SKM-1 treated with dmso at 0.1 percent for 144 hours (cell line): Measurements from ENCODE around the gene MGLL.

Experiments
- DNase-seq: peaks from one replicate; lab custom pipeline; 2025; ENCODE audit not compliant: unreplicated experiment; lab: John Stamatoyannopoulos, UW

The MGLL gene

GRCh38 chr3:127814325-127814781, 8.0 kb downstream of the MGLL start:
- DNase-seq, result no peak

GRCh38 chr3:127812151-127812550, 10.2 kb downstream of the MGLL start:
- no peak for DNase-seq

- no peak for DNase-seq
Measured at GRCh38 chr3:127811717-127812116, 10.6 kb downstream of the MGLL start.

GRCh38 chr3:127809611-127810010, 12.7 kb downstream of the MGLL start:
- no peak for DNase-seq

GRCh38 chr3:127809211-127809610, 13.1 kb downstream of the MGLL start:
- no peak for DNase-seq

- DNase-seq, result no peak
Measured at GRCh38 chr3:127808197-127808596, 14.1 kb downstream of the MGLL start.

GRCh38 chr3:127805026-127805753, 17.1 kb downstream of the MGLL start:
- no peak for DNase-seq

GRCh38 chr3:127804141-127804540, 18.2 kb downstream of the MGLL start:
- no peak for DNase-seq

- DNase-seq, result no peak
Measured at GRCh38 chr3:127803619-127804018, 18.7 kb downstream of the MGLL start.

GRCh38 chr3:127802606-127803005, 19.7 kb downstream of the MGLL start:
- no peak for DNase-seq

GRCh38 chr3:127801731-127802313, 20.5 kb downstream of the MGLL start:
- no peak for DNase-seq

GRCh38 chr3:127800508-127800907, 21.8 kb downstream of the MGLL start:
- DNase-seq, result peak; percentile 33

GRCh38 chr3:127799476-127800222, 22.7 kb downstream of the MGLL start:
- no peak for DNase-seq

- DNase-seq, result no peak
Measured at GRCh38 chr3:127798716-127799115, 23.6 kb downstream of the MGLL start.

- no peak for DNase-seq
Measured at GRCh38 chr3:127796831-127797150, 25.5 kb downstream of the MGLL start.

GRCh38 chr3:127796045-127796830, 26.1 kb downstream of the MGLL start:
- no peak for DNase-seq

GRCh38 chr3:127794972-127795371, 27.3 kb downstream of the MGLL start:
- DNase-seq, result no peak

- no peak for DNase-seq
Measured at GRCh38 chr3:127794402-127794801, 27.9 kb downstream of the MGLL start.

GRCh38 chr3:127792541-127793292, 29.6 kb downstream of the MGLL start:
- no peak for DNase-seq

- DNase-seq, result peak; percentile 46
Measured at GRCh38 chr3:127791221-127791913, 30.9 kb downstream of the MGLL start.
